ENCODE measurements around the gene SLC9A4.
"Not testable (repeated sequence)": the region's sequence is repeated elsewhere in the genome, so short reads cannot be mapped to it uniquely, and the experiment has no call there.

The SLC9A4 gene

DNA sequence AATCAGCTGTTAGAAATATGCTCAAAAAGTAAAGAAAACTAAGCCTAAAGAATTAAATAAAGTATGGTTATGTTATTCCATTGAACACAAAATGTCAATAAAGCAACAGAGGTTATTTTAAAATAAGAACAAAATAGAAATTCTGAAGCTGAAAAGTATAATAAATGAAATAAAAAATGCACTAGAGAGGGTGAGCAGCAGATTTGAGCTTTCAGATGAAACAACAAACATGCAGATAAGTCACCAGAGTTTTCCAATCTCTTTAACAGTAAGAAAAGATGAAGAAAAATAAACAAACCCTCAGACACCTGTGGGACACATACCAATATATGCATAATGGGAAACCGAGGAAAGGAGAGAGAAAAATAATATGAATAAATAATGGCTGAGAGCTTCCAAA lies 76.0 kb downstream of the SLC9A4 start:
- DNase-seq (ENCODE audit: low read depth): no peak

DNA sequence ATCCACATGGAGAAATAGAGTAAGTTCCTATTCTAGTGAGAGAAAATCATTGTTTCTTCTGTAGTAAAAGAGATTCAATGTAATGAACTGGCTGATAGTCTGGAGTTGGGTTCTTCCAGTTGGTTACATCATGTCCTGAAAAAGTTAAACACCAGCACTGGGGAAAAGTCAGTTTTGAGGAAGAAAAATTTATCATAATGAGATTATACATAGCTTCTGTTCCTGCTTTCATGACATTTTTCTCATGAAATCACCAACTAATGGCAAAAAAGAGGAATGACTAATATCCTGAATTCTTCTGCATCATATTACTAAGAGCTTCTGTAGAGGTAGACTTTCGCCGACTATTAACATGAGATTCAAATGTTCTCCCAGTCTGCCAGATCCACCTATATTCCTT lies 77.1 kb downstream of the SLC9A4 start:
- DNase-seq (ENCODE audit: low read depth): no peak

DNA sequence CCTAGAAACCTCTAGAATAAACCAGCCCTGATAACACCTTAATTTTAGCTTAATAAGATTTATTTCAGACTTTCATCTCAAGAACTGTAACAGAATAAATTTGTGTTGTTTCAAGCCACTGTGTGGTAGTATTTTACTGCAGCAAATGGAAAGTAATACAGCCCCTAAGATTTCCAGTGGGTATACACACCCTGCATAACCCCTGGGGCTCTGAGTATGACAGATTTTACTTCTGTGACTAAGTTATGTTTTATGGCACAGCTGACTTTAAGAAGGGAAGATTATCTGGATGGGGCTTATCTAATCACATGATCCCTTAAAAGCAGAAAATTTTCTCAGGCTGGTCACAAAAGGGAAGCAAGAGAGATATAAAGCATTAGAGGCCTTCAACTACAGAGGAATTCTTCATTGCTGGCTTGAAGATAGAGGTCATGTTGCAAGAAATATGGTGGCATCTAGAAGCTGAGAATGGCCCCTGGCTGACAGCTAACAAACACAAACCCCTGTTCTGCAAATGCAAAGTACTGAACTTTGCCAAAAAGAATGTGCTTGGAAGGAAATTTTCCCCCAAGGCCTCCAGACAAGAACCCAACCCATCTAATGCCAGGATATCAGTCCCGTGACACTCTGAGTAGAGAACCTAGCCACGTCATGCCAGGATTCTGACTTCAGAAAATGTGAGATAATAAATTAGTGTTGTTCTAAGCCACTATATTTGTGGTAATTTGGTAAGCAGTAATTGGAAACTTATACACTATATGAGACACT lies 78.5 kb downstream of the SLC9A4 start:
- no peak for DNase-seq (ENCODE audit: low read depth)

DNA sequence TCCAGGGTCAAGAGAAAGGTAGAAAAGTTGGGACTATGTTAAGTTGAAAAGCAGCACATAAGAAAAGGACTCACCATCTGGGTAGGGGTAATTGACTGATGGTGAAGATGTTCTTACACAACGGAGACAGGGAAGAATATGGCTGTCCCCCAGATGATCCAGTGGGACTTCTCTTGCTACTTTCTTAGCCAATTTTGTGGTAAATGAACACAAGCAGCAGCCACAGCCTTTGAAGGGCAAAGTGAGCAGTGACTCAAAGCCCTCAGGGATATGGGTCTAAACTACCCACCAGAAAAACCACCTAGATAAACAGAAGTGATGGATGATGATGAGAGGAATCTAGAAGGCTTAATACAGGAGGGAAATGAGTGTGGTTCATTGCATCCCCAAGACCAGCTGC lies 80.6 kb downstream of the SLC9A4 start:
- no peak for DNase-seq (ENCODE audit: low read depth)

DNA sequence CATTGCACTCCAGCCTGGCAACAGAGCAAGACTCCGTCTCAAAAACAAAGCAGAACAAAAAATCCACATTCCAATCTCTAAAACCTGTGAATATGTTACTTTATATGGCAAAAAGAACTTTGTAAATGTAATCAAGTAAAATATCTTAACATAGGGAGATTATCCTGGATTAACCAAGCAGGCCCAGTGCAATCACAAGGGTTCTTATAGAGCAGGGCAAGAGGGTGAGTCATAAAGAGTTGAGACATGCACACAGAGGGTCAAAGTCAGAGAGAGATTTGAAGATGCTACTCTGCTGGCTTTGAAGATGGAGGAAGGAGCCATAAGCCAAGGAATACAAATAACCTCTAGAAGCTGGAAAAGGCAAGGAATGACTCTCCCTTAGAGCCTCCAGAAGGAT lies 85.4 kb downstream of the SLC9A4 start:
- DNase-seq (ENCODE audit: low read depth): no peak

DNA sequence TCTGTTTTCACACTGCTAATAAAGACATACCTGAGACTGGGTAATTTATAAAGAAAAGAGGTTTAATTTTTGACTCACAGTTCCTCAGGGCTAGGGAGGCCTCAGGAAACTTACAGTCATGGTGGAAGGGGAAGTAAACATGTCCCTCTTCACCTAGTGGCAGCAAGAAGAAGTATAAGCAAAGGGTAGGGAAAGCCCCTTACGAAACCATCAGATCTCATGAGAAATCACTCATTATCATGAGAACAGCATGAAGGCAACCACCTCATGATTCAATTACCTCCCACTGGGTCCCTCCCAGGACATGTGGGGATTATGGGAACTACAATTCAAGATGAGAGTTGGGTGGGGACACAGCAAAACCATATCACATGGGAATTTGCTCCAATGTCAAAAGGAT lies 89.5 kb downstream of the SLC9A4 start:
- not testable (repeated sequence) for DNase-seq (ENCODE audit: low read depth)

DNA sequence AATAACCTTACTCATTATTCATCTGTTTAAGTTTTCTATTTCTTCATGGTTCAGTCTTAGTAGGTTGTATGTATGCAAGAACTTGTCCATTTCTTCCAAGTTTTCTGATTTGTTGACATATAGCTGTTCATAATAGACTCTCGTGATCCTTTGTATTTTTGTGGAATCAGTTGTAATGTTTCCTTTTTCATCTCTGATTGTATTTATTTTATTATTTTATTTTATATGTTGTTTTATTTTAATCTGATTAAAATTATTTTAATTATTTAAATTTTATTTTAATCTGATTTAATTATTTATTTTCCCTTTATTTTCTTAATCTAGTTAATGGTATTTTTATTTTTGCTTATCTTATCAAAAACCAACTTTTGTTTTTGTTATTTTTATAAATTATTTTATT lies 102.9 kb downstream of the SLC9A4 start:
- DNase-seq (ENCODE audit: low read depth): no peak

DNA sequence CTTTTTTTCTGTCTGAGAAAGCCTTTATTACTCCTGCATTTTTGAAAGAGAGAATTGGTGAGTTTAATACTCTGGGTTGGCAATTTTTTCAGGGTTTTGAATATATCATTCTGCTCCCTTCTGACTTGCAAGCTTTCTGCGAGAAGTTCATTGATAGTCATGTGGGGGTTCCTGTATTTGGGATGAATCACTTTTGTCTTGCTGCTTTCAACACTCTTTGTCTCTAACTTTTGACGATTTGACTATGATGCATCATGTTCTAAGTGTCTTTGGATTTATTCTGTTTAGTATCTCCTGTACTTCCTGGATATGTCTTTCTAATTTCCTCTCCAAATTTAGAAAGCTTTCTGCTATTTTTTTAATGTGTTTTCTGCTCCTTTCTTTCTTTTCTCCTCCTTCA lies 105.3 kb downstream of the SLC9A4 start:
- no peak for DNase-seq (ENCODE audit: low read depth)

DNA sequence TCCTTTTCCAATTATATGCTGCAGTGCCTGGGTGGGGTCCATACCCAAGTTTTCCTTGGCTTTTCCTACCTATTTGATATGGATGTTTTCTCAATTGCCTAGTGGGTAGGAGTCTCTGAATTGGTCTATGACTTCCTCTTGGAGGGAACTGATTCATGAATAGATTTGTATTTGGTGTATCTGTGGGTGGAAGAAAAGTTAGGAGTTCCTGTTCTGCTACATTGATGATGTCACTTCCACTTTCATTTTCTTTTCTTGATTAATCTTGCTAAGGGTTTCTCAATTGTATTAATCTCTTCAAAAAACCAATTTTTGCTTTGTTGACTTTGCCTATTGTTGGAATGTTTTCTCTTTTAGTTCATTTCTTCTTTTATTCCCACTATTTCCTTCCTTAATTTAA lies 108.9 kb downstream of the SLC9A4 start:
- no peak for DNase-seq (ENCODE audit: low read depth)

DNA sequence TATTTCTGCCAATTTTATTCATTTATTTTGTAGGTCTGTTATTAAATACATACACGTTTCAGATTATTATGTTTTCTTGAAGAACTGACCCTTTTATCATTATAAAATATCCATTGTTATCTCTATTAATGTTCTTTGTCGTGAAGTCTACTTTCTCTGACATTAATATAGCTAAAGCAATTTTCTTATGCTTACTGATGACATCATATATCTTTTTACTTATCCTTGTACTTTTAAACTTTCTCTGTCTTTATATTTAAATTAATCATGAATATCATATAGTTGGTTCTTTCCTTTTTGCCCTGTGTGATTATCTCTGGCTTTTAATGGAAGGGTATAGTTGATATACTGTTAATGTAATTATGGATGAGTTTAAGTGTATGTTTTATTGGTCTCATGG lies 109.8 kb downstream of the SLC9A4 start:
- DNase-seq (ENCODE audit: low read depth): no peak
